HL-60 (cell line): ENCODE results near the gene THAP5.

Experiments
- CTCF ChIP-seq: IDR thresholded peaks from one replicate; pipeline ENCODE4 v1.5.1; 2011; ENCODE audit warnings: low read length, control low read depth, inconsistent platforms; ENCODE audit not compliant: insufficient read depth
- POLR2AphosphoS5 ChIP-seq: IDR thresholded peaks from 2 replicates; pipeline ENCODE4 v1.6.1; 2012; ENCODE audit warnings: low read depth
- REST ChIP-seq: IDR thresholded peaks from 2 replicates; pipeline ENCODE4 v1.6.1; 2012; ENCODE audit warnings: low read depth; ENCODE audit not compliant: insufficient replicate concordance

GRCh38 chr7:108525327-108525984 lies 44.0 kb downstream of the THAP5 start:
- TF ChIP-seq CTCF = no peak
- no peak for TF ChIP-seq REST
- TF ChIP-seq POLR2AphosphoS5 = no peak
